ENCODE data around the gene FBXO47. TPM values are rescaled to one million over a fixed set of nuclear protein-coding genes. Genes with fewer than 3 reads are reported as not detected.
"Not testable (repeated sequence)": the region's sequence is repeated elsewhere in the genome, so short reads cannot be mapped to it uniquely, and the experiment has no call there.

FBXO47 gene
- total RNA-seq, 1 donor from 2014 or later = not detected

DNA sequence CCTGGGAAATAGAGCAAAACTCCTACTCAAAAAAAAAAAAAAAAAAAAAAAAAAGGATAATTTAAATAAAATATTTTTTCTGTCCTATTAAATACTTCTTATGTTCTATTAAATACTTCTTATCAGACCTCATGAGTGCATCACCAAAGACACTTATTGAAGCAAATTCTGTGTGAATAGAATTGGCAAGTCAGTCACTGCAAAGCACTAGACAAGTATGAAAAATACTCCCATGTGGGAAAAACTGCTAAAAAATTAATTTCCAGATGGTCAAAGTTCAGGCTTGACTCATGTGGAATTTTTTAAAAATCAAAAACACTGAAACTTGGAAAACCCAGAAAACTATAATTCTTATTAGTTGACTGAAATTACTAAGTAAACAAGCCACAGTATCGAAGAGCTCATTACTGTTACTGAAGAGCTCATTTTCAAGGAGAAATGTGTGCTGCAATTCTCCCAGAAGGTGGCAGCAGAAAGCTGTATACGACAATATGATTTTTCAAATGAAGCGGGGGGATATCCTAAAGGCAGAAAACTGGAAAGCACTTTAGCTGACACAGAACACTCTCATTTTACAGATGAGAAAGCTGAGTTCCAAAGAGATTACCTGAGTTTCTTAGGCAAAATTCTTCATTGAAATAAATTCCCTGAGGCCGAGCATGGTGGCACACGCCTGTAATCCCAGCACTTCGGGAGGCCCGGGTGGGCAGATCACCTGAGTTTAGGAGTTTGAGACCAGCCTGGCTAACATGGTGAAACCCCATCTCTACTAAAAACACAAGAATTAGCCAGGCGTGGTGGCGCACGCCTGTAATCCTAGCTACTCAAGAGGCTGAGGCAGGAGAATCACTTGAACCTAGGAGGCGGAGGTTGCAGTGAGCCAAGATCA is 15.9 kb upstream of the FBXO47 start:
- no peak for DNase-seq (ENCODE audit: low spot score)
- intact Hi-C loops (cut with DNase I) = loop anchor here (1.0 to 5.0 kb wide), 2 partner anchors 79 to 169 kb away; no protein-coding TSS in a partner anchor

DNA sequence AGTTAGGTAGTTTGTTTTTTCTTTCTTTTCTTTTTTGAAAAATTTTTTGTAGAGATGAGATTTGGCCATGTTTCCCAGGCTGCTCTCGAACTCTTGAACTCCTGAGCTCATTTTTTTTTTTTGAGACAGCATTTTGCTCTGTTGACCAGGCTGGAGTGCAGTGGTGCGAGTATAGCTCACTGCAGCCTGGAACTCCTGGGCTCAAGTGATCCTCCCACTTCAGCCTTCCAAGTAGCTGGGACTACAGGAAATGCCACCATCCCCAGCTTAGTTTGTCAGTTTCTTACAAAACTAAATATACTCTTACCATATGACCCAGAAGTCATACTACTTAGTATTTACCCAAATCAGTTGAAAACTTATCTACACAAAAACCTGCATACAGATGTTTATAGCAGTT is 14.4 kb upstream of the FBXO47 start:
- intact Hi-C loops (cut with DNase I) = loop anchor here (5.0 kb wide), 1 partner anchor 81 kb away; no protein-coding TSS in a partner anchor
- no peak for DNase-seq (ENCODE audit: low spot score)

DNA sequence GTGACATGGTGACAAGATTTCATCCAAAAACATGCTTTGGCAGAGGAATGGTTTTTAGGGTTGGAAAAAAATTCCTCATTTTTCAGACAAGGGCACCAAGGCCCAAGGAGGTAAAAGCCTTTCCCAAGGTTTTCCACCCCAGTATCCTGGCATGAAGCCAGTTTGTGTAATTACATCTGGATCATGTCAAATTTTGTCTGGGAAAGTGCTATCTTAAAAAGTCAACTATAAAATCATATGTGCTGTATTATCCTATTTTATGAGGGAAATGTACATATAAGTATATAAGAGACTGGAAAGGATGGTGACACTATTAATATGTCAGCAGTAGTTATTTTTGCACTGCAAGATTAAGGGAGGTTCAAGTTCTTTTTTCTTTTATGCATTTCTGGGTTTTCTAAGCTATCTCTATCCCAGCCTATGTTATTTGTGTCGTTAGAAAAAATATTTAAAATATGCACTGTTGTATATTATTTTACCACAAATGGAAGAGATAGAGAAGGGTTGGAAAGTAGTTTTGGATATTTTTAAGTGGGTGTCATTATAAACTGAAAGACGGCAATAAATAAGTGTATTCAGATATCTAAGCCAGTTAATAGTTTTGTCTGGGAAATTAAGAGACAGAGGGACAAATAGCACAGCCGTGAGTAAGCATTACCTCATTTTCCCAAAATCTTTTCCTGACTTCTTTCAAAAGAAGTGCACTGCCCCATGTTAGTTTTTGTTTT is 13.5 kb upstream of the FBXO47 start:
- intact Hi-C loops (cut with DNase I) = loop anchor here (5.0 kb wide), 1 partner anchor 82 kb away; no protein-coding TSS in a partner anchor
- no peak for DNase-seq (ENCODE audit: low spot score)

DNA sequence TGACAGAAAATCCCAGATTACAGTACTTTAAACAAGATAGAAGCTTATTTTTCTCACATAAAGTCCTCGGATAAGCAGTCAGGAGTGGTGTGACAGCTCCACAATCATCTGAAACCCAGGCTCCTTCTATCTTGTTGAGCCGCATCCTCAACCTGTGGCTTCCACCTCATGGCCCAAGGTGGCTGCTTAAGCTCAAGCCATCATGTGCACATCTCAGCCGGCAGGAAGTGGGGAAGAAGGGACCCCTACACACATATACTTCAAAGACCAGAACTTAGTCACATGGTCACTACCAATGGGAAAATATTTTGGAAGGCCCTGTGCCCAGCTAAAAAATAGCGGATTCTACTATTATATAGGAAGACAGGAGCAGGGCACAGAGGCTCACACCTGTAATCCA is 11.0 kb upstream of the FBXO47 start:
- no peak for DNase-seq (ENCODE audit: low spot score)

GRCh38 chr17:38976187-38976551 is 9.0 kb upstream of the FBXO47 start:
- intact Hi-C loops (cut with DNase I); DNase-seq (ENCODE audit: low spot score): not testable (repeated sequence)

More for the DNA sequence above, 11.0 kb upstream of the FBXO47 start:
- intact Hi-C loops (cut with DNase I) = no loop called here

GRCh38 chr17:38970804-38971203 is 3.6 kb upstream of the FBXO47 start:
- no peak for DNase-seq (ENCODE audit: low spot score)
- intact Hi-C loops (cut with DNase I) = no loop called here

DNA sequence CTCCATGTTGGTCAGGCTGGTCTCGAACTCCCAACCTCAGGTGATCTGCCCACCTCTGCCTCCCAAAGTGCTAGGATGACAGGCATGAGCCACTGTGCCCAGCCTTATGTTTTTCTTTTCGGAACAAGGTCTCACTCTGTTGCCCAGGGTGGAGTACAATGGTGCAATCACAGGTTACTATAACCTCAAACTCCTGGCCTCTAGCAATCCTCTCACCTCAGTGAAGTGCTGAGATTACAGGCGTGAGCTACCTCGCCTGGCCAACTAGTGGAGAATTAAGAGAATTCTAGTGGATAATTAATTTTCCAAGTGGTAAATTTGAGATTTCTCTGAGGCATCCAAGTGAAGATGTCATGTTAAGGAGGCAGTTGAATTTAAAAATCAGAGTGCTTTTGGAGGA is 2.9 kb upstream of the FBXO47 start:
- intact Hi-C loops (cut with DNase I) = no loop called here
- no peak for DNase-seq (ENCODE audit: low spot score)

DNA sequence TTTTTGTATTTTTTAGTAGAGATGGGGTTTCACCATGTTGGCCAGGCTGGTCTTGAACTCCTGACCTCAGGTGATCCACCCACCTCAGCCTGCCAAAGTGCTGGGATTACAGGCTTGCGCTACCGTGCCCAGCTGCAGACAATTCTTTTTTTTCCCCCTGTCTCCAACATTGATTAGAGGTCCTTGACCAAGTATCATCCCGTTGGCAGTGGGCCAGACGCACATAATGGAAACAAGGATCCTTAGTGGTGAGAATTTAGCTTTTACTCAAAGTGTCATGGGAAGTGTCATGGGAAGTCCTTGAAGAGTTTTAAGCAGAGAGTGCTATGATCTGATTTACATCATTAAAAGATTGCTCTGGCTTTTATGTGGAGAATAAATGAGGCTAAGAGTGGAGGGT is 2.1 kb upstream of the FBXO47 start:
- DNase-seq (ENCODE audit: low spot score) = no peak
- intact Hi-C loops (cut with DNase I) = loop anchor here (5.0 to 10.0 kb wide), 2 partner anchors 94 to 183 kb away; partner anchors contain the start of genes LASP1 and PLXDC1

GRCh38 chr17:38961413-38961812 is 5.8 kb downstream of the FBXO47 start:
- no peak for DNase-seq (ENCODE audit: low spot score)
- intact Hi-C loops (cut with DNase I) = loop anchor here (10.0 kb wide), 1 partner anchor 87 kb away; the partner anchor contains the start of gene LASP1

DNA sequence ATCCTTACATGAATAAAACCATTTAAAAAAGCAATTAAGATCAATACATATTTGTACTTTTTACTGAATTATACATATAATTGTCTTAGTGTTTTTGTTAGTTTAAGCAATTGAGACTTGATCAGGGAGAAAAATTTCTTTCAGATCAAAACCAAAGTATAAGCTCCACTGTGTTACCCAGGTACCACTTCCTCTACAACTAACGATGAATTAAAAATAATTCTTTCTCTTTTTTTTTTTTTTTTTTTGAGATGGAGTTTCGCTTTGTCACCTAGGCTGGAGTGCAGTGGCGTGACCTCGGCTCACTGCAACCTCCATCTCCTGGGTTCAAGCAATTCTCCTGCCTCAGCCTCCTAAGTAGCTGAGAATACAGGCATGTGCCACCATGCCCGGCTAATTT is 6.8 kb downstream of the FBXO47 start:
- DNase-seq (ENCODE audit: low spot score) = no peak
- intact Hi-C loops (cut with DNase I) = loop anchor here (10.0 kb wide), 1 partner anchor 86 kb away; the partner anchor contains the start of gene LASP1

- intact Hi-C loops (cut with DNase I) = no loop called here
- DNase-seq (ENCODE audit: low spot score) = no peak
These were observed 7.7 kb downstream of the FBXO47 start for GRCh38 chr17:38959508-38959907.

GRCh38 chr17:38958756-38959155 is 8.4 kb downstream of the FBXO47 start:
- no peak for DNase-seq (ENCODE audit: low spot score)
- intact Hi-C loops (cut with DNase I) = no loop called here

GRCh38 chr17:38958326-38958725 is 8.9 kb downstream of the FBXO47 start:
- intact Hi-C loops (cut with DNase I) = no loop called here
- no peak for DNase-seq (ENCODE audit: low spot score)

DNA sequence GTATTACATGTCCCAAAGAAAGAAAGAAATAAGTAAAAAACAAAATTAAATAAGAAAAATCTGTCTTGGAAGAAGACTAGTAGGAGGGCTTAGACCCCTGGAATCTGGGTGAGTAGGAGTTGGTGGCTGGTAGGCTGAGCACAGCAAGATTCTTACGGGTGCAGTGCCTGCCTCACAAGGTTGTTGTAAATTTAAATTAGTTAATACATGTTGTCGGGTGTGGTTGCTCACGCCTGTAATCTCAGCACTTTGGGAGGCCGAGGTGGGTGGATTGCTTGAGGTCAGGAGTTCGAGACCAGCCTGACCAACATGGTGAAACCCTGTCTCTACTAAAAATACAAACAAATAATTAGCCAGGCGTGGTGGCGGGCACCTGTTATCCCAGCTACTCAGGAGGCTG is 13.4 kb downstream of the FBXO47 start:
- DNase-seq (ENCODE audit: low spot score); intact Hi-C loops (cut with DNase I): not testable (repeated sequence)

GRCh38 chr17:38947189-38947588 is 20.0 kb downstream of the FBXO47 start:
- DNase-seq (ENCODE audit: low spot score) = no peak
- intact Hi-C loops (cut with DNase I) = no loop called here

- no peak for DNase-seq (ENCODE audit: low spot score)
- intact Hi-C loops (cut with DNase I) = no loop called here
These were observed 23.6 kb downstream of the FBXO47 start for GRCh38 chr17:38943607-38944006.

DNA sequence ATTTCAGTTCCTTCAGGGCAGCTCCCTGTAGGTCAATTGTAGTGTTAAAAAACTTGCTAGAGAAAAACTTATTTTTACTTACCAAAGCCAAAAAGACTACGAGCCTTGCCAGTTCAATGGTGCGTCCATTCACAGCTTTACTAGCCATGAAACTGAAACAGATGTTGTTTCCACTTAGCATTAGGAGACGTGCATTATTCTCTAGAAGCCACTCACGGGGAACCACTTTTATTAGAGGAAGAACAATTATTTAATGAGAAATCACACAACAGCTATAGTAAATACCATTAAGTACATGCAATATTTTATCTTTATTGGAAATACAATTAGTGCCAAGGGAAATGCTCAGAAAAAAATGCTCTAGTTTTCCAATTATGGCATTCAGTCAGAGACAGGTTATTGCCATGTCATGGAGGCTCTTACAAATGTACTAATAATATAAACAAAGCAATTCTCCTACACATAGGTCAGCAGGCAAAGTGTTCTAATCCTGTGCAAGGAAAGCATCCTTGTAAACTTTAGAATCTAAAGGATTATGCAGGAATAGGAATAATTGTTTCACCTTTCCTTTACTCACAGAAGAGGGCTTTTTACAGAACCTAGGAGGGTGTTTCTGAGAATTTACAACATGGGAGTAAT is 24.4 kb downstream of the FBXO47 start:
- no peak for DNase-seq (ENCODE audit: low spot score)
- intact Hi-C loops (cut with DNase I) = no loop called here

DNA sequence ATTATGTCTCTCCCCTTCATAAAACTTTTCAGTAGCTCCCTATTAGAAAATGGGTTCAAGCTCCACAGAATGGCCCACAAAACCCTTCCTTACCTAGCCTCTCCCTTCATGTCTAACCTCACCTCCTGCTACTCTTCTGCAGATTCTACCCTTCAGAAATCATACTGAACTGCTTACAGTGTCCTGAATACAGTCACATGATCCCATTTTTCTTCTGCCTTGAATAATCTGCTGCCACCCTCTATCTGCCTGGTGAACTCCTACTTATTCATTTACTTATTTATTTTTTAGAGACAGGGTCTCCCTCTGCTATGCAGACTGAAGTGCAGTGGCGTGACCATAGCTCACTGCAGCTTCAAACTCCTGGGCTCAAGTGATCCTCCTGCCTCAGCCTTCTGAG is 26.8 kb downstream of the FBXO47 start:
- DNase-seq (ENCODE audit: low spot score) = no peak
- intact Hi-C loops (cut with DNase I) = no loop called here

DNA sequence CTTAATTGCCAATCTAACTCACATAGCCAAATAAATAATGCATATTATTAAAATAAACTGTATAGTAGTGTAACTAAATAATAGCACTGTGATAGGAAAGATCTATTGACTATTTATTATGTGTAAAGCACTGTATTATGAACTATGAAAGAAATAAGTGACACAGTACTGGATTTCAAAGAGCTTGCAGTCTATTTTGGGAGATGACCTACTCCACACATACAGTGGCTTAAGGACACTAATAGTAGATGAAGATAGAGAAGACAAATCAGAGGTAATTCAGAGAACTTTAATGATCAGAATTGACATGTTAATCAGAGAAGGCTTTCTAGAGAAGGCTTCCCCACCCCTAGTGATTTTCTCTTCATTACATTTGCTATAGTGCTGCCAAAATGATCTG is 27.2 kb downstream of the FBXO47 start:
- DNase-seq (ENCODE audit: low spot score) = no peak
- intact Hi-C loops (cut with DNase I) = no loop called here

DNA sequence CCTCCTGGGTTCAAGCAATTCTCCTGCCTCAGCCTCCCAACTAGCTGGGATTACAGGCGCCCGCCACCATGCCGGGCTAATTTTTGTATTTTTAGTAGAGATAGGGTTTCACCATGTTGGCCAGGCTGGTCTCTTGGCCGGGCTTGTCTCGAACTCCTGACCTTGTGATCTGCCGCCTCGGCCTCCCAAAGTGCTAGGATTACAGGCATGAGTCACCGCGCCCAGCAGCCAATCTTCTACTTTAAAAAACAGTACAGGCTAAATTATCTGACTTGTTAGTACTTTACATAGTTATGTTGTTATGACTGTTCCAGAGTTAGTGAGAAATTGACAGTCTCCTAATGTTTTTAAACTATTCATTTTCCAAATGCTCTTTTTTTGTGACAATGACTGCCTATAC is 33.2 kb downstream of the FBXO47 start:
- DNase-seq (ENCODE audit: low spot score); intact Hi-C loops (cut with DNase I): not testable (repeated sequence)
